T-helper 17 cell (primary cell): ENCODE results near the gene NFIC. TPM values are rescaled to one million over a fixed set of nuclear protein-coding genes. Genes with fewer than 3 reads are reported as not detected.
A peak's percentile ranks its signal among the peaks of the same experiment; 100 is the strongest.
"Not testable (repeated sequence)": the region's sequence is repeated elsewhere in the genome, so short reads cannot be mapped to it uniquely, and the experiment has no call there.

Experiments used
- ATAC-seq: fragments of 150-1000 bp; cut with Tn5 transposase; 2 replicates; pipeline ENCODE4 v1.10.0; 2021; ENCODE audit warnings: mild to moderate bottlenecking, moderate library complexity
- DNase-seq, 3 donors: peaks; one replicate each; pipeline versions ENCODE4 v3.0.0 to v3.0.0-alpha.2; 2020 to 2021
- H3K9me3 ChIP-seq: one replicate; pipeline ENCODE4 v1.7.0; 2013; ENCODE audit warnings: low read length, mild to moderate bottlenecking; ENCODE audit not compliant: control insufficient read depth, poor library complexity, severe bottlenecking
- H3K27ac Mint-ChIP-seq: one replicate; pipeline ENCODE4 v1.8.0; 2022; ENCODE audit warnings: mild to moderate bottlenecking, moderate library complexity, mixed read lengths
- H3K27me3 Mint-ChIP-seq: one replicate; pipeline ENCODE4 v1.8.0; 2022; ENCODE audit warnings: mixed read lengths
- H3K36me3 Mint-ChIP-seq: one replicate; pipeline ENCODE4 v1.8.0; 2022; ENCODE audit warnings: low read depth, mixed read lengths
- H3K4me1 Mint-ChIP-seq: one replicate; pipeline ENCODE4 v1.8.0; 2022; ENCODE audit warnings: mild to moderate bottlenecking, mixed read lengths
- H3K4me3 Mint-ChIP-seq: one replicate; pipeline ENCODE4 v1.8.0; 2022; ENCODE audit warnings: mild to moderate bottlenecking, moderate library complexity, mixed read lengths
- total RNA-seq, 4 donors: library from RNA in 2 of 4; stranded (reverse) in 2 of 4; gene quantifications; one replicate each; pipeline ENCODE4 v1.2.3 and lab custom pipeline; 2022 to 2026

The NFIC gene
- total RNA-seq, 2 donors from 2014 or later = 29.0 to 29.3 TPM

DNA sequence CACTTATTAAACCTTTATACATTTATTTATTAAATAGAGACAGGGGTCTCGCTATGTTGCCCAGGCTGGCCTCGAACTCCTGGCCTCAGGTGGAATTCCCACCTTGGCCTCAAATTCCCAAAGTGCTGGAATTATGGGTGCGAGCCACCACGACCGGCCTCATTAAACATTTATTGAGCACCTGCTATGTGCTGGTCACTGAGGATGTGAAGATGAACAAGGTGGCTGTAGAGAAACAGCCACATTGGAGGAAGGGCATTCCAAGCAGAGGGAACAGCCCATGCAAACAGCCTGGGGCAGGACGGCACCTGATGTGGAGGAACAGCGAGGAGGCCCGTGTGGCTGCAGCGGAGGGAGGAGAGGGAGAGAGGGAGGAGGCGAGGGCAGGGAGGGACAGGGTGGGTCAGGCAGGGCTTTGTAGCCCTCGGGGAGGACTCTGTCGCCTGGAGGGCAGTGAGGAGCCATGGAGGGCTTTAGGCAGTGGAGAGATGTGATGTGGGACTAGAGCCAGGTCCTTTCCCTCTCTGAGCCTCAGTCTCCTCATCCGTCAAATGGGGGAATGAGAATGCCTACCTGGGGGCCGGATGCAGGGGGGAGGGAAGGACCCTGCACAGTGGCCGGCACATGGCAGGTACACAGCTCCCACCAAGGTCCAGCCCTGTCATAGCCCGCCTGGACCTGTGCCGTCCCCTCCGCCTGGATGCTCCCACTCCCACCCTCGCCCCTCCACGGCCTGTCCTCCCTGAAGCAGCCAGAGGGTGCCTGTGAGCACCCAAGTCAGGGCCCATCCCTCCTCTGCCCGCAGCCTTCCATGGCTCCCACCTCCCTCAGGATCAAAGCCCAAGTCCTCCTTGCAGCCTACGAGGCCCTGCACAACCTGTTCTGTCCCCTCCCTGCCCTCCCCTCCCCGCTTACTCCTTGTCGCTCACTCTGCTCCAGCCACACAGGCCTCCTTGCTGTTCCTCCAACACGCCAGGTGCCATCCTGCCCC is 21.5 kb upstream of the NFIC start:
- Mint-ChIP-seq H3K4me3 (no peak overlapping the region), H3K36me3 (no peaks in the 10 kb centered on the region)

GRCh38 chr19:3345850-3346460 is 20.4 kb upstream of the NFIC start:
- H3K36me3 Mint-ChIP-seq = no peaks in the 10 kb centered on the region
- DNase-seq (no peak), ATAC-seq (no peak)
- no peaks in the 10 kb centered on the region for H3K27me3 Mint-ChIP-seq
- H3K9me3 ChIP-seq = no peaks in the 10 kb centered on the region
- no peaks in the 10 kb centered on the region for H3K4me1 Mint-ChIP-seq
- no peak overlapping the region for H3K4me3 Mint-ChIP-seq
- no peak overlapping the region for H3K27ac Mint-ChIP-seq

More for the DNA sequence above, 21.5 kb upstream of the NFIC start:
- no peak for DNase-seq
- Mint-ChIP-seq H3K27me3 (no peaks in the 10 kb centered on the region), H3K27ac (no peak overlapping the region), H3K4me1 (no peaks in the 10 kb centered on the region)
- no peaks in the 10 kb centered on the region for H3K9me3 ChIP-seq
- ATAC-seq = no peak

DNA sequence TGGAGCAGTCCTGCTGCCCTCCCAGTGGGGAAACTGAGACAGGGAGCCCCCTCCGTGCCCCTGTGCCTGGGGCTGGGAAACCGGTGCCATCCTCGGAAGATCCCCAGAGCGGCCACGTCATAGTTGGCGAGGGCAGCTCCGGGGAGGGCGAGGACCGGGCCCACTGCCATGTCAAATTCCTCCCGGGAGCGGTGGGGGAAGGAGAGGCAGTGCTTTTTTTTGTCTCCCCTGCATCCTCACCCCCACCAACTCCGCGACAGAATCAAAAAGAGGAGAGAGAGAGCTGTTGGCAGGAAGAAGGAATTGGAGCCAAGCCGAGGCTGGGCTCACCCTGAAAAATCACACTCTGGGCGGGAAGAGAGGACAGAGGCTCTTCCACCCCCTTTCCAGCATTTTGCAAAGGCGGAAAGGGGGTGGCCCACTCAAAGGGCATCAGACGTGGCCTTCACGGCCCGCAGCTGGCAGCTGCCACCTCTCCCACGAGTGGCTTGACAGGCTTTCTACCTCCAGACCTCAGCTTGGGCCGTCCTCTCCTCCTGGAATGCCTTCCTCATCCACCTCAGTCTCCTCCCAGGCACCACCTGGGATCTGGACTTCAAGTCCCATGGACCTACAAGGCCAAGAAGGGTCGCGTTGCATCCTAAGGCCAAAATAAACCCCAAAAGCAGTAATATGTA is 19.6 kb upstream of the NFIC start:
- ATAC-seq (no peak), DNase-seq (no peak)
- Mint-ChIP-seq H3K27ac (no peak overlapping the region), H3K4me3 (no peak overlapping the region), H3K36me3 (no peaks in the 10 kb centered on the region), H3K27me3 (no peaks in the 10 kb centered on the region), H3K4me1 (no peaks in the 10 kb centered on the region)
- H3K9me3 ChIP-seq = no peaks in the 10 kb centered on the region

DNA sequence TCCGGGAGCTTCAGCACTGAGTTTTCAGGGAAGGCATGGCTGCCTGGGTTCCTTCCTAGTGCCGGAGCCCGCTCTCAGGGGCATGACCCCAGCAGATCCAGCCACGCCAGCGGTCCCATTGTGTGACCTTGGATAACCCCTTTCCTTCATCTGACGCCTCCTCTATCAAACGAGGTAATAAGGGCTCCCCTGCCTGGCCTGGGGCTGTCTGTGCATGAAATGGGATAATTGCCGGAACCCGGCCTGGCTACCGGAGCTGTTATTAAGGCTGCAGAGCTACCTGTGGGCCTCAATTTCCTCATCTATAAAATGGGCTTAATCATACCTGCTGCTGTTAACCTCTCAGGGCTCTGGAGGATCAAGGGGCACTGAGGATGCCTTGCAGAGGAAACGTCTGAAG is 18.3 kb upstream of the NFIC start:
- no peaks in the 10 kb centered on the region for H3K4me1 Mint-ChIP-seq
- DNase-seq = no peak
- no peaks in the 10 kb centered on the region for H3K27me3 Mint-ChIP-seq
- H3K27ac Mint-ChIP-seq = no peak overlapping the region
- no peak overlapping the region for H3K4me3 Mint-ChIP-seq
- H3K9me3 ChIP-seq = no peaks in the 10 kb centered on the region
- no peaks in the 10 kb centered on the region for H3K36me3 Mint-ChIP-seq
- no peak for ATAC-seq

DNA sequence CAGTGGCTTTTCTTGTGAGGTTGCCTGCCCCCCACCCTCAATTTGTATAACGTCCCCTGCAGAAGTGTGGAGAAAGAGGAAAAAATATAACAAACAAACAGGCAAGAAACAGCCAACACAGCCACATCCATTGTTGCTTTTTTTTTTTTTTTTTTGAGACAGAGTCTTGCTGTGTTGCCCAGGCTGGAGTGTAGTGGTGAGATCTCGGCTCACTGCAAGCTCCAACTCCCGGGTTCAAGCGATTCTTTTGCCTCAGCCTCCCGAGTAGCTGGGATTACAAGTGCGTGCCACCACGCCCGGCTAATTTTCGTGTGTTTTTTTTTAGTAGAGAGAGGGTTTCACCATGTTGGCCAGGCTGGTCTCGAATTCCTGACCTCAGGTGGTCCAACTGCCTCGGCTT is 17.9 kb upstream of the NFIC start:
- not testable (repeated sequence) for H3K27ac Mint-ChIP-seq, H3K4me3 Mint-ChIP-seq, H3K9me3 ChIP-seq, ATAC-seq, H3K27me3 Mint-ChIP-seq, DNase-seq, H3K36me3 Mint-ChIP-seq, H3K4me1 Mint-ChIP-seq

- Mint-ChIP-seq H3K4me3 (no peak overlapping the region), H3K27me3 (no peaks in the 10 kb centered on the region), H3K36me3 (no peaks in the 10 kb centered on the region), H3K27ac (no peak overlapping the region), H3K4me1 (no peaks in the 10 kb centered on the region)
- no peaks in the 10 kb centered on the region for H3K9me3 ChIP-seq
- ATAC-seq (no peak), DNase-seq (no peak)
Observed at GRCh38 chr19:3350014-3350663, 16.2 kb upstream of the NFIC start.

DNA sequence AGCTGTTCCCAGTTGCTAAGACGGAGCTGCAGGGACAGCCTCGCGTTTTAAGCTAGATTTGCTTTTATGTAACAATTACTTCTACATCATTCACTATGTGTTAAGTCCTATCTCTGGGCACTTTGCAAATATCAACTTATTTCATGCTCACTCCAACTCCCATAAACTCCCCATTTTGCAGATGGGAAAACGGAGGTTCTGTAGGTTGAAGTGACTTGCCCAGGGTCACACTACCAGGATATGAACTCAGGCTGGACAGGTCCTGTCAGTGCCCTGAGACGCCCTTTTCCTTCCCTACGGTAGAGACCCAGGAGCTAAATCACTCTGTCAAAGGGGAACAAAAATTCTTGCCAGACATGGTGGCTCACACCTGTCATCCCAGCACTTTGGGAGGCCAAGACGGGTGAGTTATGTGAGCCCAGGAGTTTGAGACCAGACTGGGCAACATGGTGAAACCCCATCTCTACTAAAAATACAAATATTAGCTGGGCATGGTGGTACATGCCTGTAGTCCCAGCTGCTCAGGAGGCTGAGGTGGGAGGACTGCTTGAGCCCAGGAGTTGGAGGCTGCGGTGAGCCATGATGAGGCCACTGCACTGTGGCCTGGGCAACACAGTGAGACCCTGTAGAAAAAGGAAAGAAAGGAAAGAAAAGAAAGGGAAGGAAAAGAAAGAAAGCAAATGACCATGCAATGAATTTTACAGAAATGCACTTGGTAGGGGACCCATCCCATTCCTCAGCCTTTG is 14.5 kb upstream of the NFIC start:
- Mint-ChIP-seq H3K27me3 (no peaks in the 10 kb centered on the region), H3K36me3 (no peaks in the 10 kb centered on the region), H3K4me1 (no peaks in the 10 kb centered on the region), H3K4me3 (no peak overlapping the region), H3K27ac (no peak overlapping the region)
- H3K9me3 ChIP-seq = no peaks in the 10 kb centered on the region
- no peak for DNase-seq
- ATAC-seq = no peak

DNA sequence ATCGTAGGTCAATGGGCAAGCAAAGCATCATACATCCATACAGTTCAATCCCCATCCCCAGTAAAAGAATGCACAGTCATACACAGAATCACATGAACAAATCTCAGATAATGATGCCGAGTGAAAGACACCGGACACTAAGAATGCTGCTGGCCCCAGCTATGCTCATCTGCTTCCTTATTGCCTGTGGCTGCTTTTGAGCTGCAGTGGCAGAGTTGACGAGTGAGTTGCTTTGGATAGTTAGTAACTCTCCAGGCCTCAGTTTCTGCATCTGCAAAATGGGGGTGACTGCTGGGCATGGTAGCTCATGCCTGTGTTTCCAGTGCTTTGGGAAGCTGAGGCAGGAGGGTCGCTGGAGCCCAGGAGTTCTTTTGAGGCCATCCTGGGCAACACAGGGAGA is 12.9 kb upstream of the NFIC start:
- ATAC-seq (no peak), DNase-seq (no peak)
- no peaks in the 10 kb centered on the region for H3K9me3 ChIP-seq
- no peaks in the 10 kb centered on the region for H3K27me3 Mint-ChIP-seq
- H3K4me1 Mint-ChIP-seq = peaks cover 6% of the 10 kb centered on the region
- no peak overlapping the region for H3K27ac Mint-ChIP-seq
- H3K36me3 Mint-ChIP-seq = no peaks in the 10 kb centered on the region
- H3K4me3 Mint-ChIP-seq = no peak overlapping the region

GRCh38 chr19:3356805-3357204 is 9.6 kb upstream of the NFIC start:
- ATAC-seq = no peak
- Mint-ChIP-seq H3K36me3 (no peaks in the 10 kb centered on the region), H3K27ac (peak overlapping the region; percentile 54), H3K27me3 (no peaks in the 10 kb centered on the region), H3K4me1 (peaks cover 18% of the 10 kb centered on the region), H3K4me3 (no peak overlapping the region)
- H3K9me3 ChIP-seq = no peaks in the 10 kb centered on the region
- DNase-seq = no peak

DNA sequence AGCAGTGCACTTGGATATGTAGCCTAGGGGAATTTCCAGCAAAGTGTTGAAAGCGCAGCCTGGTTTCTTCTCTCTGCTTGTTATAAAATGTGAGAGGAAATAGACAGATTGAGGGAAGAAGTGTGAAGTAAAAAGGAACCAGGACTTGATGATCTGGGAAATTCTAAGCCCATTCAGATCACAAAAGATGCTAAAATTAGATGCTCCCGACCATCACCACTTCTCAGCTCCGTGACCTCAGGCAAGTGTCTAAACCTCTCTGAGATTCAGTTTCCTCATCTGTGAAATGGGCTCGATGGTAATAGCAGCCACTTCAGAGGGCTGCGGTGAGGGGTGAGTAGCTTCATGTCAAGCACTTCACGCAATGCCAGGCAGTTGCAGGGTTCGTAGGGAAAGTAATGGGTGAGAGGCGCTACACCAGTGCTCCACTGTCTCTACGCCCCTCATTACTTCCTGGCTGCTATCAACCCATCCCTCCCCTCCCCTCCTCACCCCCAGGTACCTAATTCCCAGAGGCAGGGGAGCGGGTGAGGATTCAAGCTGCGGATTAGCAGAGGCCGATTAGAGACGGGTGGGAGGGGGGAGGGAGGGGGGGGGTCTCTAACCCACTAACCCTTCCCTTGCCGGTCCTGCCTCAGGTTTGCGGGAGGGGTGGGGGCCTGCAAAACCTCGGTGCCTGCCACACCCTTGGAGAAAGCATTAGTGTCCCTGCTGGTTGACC is 9.0 kb upstream of the NFIC start:
- no peak for ATAC-seq
- no peak for DNase-seq

DNA sequence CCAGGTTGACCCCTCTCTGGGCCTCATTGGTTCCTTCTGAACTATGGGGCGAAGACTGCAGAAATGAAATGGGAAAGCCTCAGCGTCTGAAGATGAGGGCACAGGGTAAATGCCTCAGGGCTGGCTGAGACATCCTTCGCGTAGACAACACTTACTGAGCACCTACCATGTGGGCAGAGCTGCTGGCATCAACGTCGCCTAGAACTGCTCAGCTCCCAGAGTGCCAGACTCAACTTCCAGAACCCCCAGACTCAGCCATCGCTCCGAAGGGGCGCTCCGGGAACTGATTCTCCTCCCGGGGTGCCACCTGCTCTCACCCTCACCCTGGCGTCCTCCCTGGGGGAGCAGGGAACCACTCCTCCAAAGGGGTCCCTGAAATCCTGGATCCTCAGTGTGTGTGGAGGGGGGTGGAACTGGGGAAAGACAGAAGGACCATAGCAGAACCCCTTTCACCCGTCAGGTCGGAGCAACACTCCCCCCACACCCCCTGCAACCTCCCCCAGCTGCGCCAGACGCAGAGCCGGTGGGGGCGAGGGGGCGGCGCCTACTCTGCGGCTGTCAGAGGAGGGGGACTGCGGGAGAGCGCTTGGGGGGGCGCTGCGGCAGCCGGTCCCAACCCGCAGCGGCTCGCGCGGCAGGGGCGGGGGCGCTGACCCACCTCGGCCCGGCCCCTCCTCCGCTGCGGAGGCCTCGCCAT is 8.2 kb upstream of the NFIC start:
- ATAC-seq = no peak
- Mint-ChIP-seq H3K4me3 (peak overlapping the region; percentile 87), H3K4me1 (peaks cover 29% of the 10 kb centered on the region), H3K27ac (peak overlapping the region; percentile 43), H3K36me3 (peaks cover 2% of the 10 kb centered on the region), H3K27me3 (no peaks in the 10 kb centered on the region)
- H3K9me3 ChIP-seq = no peaks in the 10 kb centered on the region
- peak in 1 of 3 donors; percentile 24 for DNase-seq

More for the DNA sequence above, 9.0 kb upstream of the NFIC start:
- Mint-ChIP-seq H3K4me1 (peaks cover 24% of the 10 kb centered on the region), H3K27ac (peak overlapping the region; percentile 54), H3K4me3 (peak overlapping the region; percentile 87), H3K27me3 (no peaks in the 10 kb centered on the region), H3K36me3 (peaks cover 1% of the 10 kb centered on the region)
- H3K9me3 ChIP-seq = no peaks in the 10 kb centered on the region

GRCh38 chr19:3358689-3359014 is 7.7 kb upstream of the NFIC start:
- H3K27me3 Mint-ChIP-seq = no peaks in the 10 kb centered on the region
- H3K4me1 Mint-ChIP-seq = peaks cover 29% of the 10 kb centered on the region
- no peaks in the 10 kb centered on the region for H3K9me3 ChIP-seq
- H3K27ac Mint-ChIP-seq = peak overlapping the region; percentile 43
- ATAC-seq (no peak), DNase-seq (no peak)
- H3K4me3 Mint-ChIP-seq = peak overlapping the region; percentile 93
- peaks cover 2% of the 10 kb centered on the region for H3K36me3 Mint-ChIP-seq
